NCI-H2196 treated with DMSO at 0.1 percent for 48 hours (cell line): ENCODE results near the gene DIO1.
"Not testable (repeated sequence)": the region's sequence is repeated elsewhere in the genome, so short reads cannot be mapped to it uniquely, and the experiment has no call there.

ENCODE experiments used
- DNase-seq: peaks from one replicate; lab custom pipeline; 2025; ENCODE audit not compliant: unreplicated experiment; lab: John Stamatoyannopoulos, UW

Gene DIO1

GRCh38 chr1:53893999-53894636, at the start of gene DIO1:
TSS of gene DIO1 (plus strand) at chr1:53894187. CDS start at chr1:53894211, 24 bp downstream.
- DNase-seq, result peak; percentile 21

- no peak for DNase-seq
These were observed 46.0 kb upstream of the DIO1 start for GRCh38 chr1:53847980-53848379.

DNA sequence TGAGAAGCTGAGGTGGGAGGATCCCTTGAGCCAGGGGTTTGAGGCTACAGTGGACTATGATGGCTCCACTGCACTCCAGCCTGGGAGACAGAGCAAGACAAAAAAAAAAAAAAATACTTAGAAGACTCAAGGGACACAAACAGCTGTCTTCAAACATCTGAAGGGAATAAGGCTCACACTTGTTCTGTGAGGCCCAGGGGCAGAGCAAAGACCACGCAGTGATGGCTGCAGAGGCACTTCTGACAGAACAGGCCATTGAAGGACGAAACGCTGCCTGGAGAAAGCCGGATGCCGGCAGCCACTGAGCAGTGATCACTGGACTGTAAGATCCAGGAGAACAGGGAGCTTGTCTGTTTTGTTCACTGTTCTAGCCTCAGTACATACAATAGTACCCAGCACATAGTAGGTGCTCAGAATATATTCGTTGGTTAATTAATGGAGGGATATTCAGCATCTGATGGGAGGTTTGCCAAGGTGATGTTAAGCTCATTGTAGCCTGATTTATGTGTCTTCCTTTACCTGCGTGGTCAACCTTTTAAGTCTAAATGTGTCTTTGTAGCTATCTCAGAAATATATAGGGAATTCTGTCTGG, 43.8 kb upstream of the DIO1 start:
- no peak for DNase-seq

- no peak for DNase-seq
These were observed 42.3 kb upstream of the DIO1 start for GRCh38 chr1:53851571-53852285.

- peak; percentile 56 for DNase-seq
These were observed 33.0 kb upstream of the DIO1 start for GRCh38 chr1:53860967-53861411.

DNA sequence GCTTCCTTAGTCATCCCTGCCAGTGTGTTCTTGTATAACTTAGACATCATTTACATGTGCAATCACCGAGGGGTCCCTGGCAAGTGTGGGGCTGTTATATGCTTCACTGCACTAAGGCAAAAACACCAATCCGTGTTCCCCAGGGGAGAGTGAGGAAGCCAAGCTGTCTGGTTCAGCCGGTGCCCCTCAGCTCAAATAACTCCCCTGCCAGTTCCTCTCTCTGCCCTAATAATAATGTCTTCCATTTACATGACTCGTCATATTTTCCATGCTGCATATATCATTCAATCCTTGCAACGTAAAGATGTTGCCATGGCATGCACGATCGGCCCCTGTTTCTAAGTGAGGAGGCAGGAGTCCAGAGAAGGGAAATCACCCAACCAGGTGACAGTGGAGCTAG, 31.5 kb upstream of the DIO1 start:
- no peak for DNase-seq

DNA sequence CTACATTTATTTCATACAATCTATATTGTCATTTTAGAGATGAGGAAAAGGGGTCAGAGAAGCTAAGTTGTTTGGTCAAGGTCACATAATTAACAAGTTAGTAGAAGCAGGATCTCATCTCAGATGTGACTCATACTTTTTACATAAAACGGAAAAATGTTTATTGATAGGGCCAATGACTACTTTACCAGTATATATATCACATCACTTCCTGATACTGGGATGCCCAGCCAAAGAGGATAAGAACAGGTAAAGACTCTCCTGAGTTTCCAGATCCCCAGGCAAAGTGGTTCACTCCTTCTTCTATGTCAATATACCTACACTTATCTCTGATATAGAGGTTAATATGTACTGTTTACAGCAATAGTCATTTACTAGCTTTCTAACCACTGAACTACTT, 25.4 kb upstream of the DIO1 start:
- no peak for DNase-seq

- no peak for DNase-seq
These were observed 24.4 kb upstream of the DIO1 start for GRCh38 chr1:53869454-53870117.

DNA sequence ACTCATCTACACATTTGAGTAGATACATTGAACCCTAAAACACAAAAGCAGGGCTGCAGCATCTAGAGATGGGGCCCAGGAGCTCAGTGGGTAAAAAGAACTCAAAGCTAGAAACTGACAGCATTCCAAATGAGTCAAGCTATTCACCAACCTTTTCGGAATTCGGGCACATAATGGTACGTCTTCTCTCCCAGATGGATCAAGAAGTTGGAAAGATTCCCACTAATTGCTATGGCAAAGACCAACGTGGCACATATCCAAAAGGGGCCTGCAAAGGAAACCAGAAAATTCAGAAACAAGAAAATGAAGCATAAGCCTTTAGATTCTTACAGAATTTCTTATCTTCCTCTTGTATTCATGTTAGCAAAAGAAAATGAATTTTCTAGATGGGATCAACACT, 22.8 kb upstream of the DIO1 start:
- no peak for DNase-seq

DNA sequence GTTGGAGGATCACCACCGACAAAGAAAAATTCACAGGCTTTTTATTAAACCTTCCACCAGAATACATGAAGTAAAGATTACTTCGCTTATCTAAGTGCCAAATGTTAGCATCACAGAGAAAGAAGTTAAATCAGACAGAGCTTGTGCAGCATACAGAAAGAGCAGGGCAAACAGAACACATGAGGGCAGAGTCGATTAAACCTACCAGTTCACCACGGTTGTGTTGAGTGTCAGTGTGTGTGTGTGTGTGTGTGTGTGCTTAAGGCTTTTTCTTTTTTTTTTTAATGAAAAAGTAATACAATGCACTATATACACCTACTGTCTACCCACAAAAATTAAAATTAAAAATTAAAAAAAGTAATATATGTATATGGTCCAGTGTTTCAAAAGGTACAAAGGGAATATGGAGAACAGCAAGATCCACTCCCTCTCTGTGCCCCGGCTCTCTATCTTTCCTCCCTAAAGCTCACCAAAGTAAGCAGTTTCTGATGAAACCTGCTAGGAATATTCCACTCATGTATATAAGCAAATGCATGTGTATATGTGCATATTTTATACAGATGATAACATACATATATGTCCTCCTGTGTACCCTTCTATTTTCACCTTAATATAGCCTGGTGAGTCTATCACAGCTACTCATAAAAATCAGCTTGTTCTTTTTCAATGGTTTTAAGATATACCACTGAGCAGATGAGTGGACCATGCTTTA, 22.1 kb upstream of the DIO1 start:
- no peak for DNase-seq

- DNase-seq, result not testable (repeated sequence)
These were observed 18.8 kb upstream of the DIO1 start for GRCh38 chr1:53875150-53875549.

DNA sequence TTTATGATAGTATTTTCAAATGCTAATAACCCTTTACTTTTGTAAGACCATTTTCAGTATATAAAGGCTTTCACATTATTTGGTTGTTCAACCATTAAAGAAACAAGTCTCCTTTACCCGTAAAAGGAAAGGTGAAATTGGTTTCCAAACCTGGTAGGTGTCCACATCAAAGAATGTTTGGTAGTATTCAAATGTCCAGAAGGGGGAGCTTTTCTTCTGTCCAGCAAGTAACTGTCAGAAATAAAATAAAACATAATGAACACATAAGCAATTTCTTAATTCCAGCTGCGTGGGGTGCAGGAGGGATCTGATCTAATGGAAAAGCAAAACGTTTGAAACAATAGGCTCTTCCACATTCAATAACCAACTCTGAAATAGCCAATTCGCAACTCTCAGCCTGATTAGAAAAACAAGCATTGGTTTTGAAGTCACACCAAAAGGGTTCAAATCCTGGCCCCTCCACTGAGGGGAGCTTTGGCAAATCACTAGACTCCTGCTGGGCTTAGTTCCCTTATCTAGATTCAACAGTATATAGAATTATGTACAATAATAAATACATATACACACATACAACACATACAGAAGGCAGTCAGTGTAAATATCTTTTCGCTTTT, 15.4 kb upstream of the DIO1 start:
- DNase-seq, result peak; percentile 21

- not testable (repeated sequence) for DNase-seq
These were observed 12.1 kb upstream of the DIO1 start for GRCh38 chr1:53881853-53882252.

DNA sequence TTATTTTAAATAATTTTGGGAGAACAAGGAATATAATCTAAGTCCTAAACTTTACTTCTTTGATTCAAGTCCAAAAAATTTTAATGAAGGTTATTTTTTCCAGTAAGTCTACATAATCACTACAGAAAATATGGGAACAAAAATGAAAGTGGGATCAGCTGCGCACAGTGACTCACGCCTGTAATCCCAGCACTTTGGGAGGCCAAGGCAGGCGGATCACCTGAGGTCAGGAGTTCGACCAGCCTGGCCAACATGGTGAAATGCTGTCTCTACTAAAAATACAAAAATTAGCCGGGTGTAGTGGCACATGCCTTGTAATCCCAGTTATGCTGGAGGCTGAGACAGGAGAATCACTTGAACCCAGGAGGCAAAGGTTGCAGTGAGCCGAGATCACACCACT, 10.4 kb upstream of the DIO1 start:
- DNase-seq, result not testable (repeated sequence)

- no peak for DNase-seq
These were observed 5.3 kb upstream of the DIO1 start for GRCh38 chr1:53888681-53889080.

GRCh38 chr1:53889304-53890298, 4.4 kb upstream of the DIO1 start, which contains the start of gene YIPF1:
TSS of gene YIPF1 (minus strand) at chr1:53889797. CDS start at chr1:53888937, 860 bp downstream.
- peak; percentile 84 for DNase-seq

- DNase-seq, result no peak
These were observed 3.5 kb upstream of the DIO1 start for GRCh38 chr1:53890522-53890941.

GRCh38 chr1:53891018-53891417, 3.0 kb upstream of the DIO1 start:
- DNase-seq, result no peak

- DNase-seq, result no peak
These were observed 2.3 kb upstream of the DIO1 start for GRCh38 chr1:53891678-53892077.
